K562 (cell line): ENCODE measurements around the gene KLK1. TPM values are rescaled to one million over a fixed set of nuclear protein-coding genes. Genes with fewer than 3 reads are reported as not detected.
A peak's percentile ranks its signal among the peaks of the same experiment; 100 is the strongest.

Experiments used
- CEBPB ChIP-seq: fragments of 450-650 bp; IDR thresholded peaks from 2 replicates; pipeline ENCODE4 v1.6.1; 2016; ENCODE audit warnings: missing genetic modification characterization, missing compliant biosample characterization
- JUND ChIP-seq, 2 experiments: IDR thresholded peaks; 2 replicates in 1 of 2; 3 replicates in 1 of 2; pipeline ENCODE4 v1.6.1; 2011; ENCODE audit warnings: borderline replicate concordance in 2 of 2, low read depth in 2 of 2, low read length in 2 of 2, improper control_type of control experiment in 1 of 2, missing biosample characterization in 1 of 2, missing genetic modification characterization in 1 of 2, missing genetic modification reagents in 1 of 2
- KAT2B ChIP-seq: IDR thresholded peaks from one replicate; pipeline ENCODE4 v1.6.1; 2012; ENCODE audit warnings: low read depth, mild to moderate bottlenecking, control low read depth, inconsistent platforms, low read length, moderate library complexity
- NFIC ChIP-seq: fragments of 450-650 bp; IDR thresholded peaks from 2 replicates; pipeline ENCODE4 v1.6.1; 2017; ENCODE audit warnings: mild to moderate bottlenecking, inconsistent platforms
- SMAD1 ChIP-seq: fragments of 150-350 bp; IDR thresholded peaks from 2 replicates; pipeline ENCODE4 v1.6.1; 2014; ENCODE audit warnings: low read length, low read depth; ENCODE audit not compliant: partially characterized antibody
- SUPT5H ChIP-seq: fragments of 450-650 bp; IDR thresholded peaks from 2 replicates; pipeline ENCODE4 v1.6.1; 2016
- ZBED1 ChIP-seq: IDR thresholded peaks from 2 replicates; pipeline ENCODE4 v1.6.1; 2014
- ZKSCAN8 ChIP-seq: fragments of 200-800 bp; sonication (Bioruptor generic); IDR thresholded peaks from 2 replicates; pipeline ENCODE4 v1.6.1; 2016; ENCODE audit warnings: missing genetic modification characterization, missing compliant biosample characterization
- polyA plus RNA-seq, 8 experiments: library from polyadenylated mRNA; depleted of rRNA in 4 of 8; stranded (reverse) in 5 of 8; unstranded in 3 of 8; fragments of >200 nt; fragmentation: Nextera tagmentation in 2 of 8; fragmentation: Illumina TruSeq in 1 of 8; extraction: Ambion mirVana in 2 of 8; extraction: Trizol in 1 of 8; gene quantifications; 2 replicates each; pipeline versions ENCODE4 v1.2.1 to v1.2.3, GENCODE V29; 2011 to 2014; ENCODE audit warnings: inconsistent platforms in 1 of 8, missing spikeins in 1 of 8
- total RNA-seq, 7 experiments: library from RNA; depleted of rRNA in 6 of 7; stranded (reverse); fragments of >200 nt in 6 of 7; fragmentation: Illumina TruSeq in 2 of 7; extraction: Trizol in 2 of 7; gene quantifications; 2 replicates each; pipeline versions ENCODE4 v1.2.1 to v1.2.3, GENCODE V29; 2011 to 2021; ENCODE audit warnings: low replicate concordance in 1 of 7
- TF ChIP-seq, protein P1 (sequence below): fragments of 450-650 bp; formaldehyde crosslinking; conservative IDR thresholded peaks from 2 replicates; pipeline ENCODE4 v1.4.0; 2022; ENCODE audit warnings: mild to moderate bottlenecking, missing genetic modification characterization
- TF ChIP-seq, protein P2 (sequence below): fragments of 450-650 bp; formaldehyde crosslinking; IDR thresholded peaks from 2 replicates; pipeline ENCODE4 v1.4.0; 2020; ENCODE audit warnings: mild to moderate bottlenecking, moderate library complexity
- TF ChIP-seq, protein P3 (sequence below), 2 experiments: fragments of 450-650 bp; formaldehyde crosslinking in 1 of 2; IDR thresholded peaks; 2 replicates each; pipeline versions ENCODE4 v1.4.0 to v1.6.1; 2014 to 2020; ENCODE audit warnings: mild to moderate bottlenecking in 2 of 2, borderline replicate concordance in 1 of 2, low read depth in 1 of 2
- TF ChIP-seq, protein P4 (sequence below), 2 experiments: fragments of 150-350 bp in 1 of 2; IDR thresholded peaks; 2 replicates each; pipeline ENCODE4 v1.6.1; 2012 to 2016; ENCODE audit warnings: low read depth in 2 of 2, low read length in 2 of 2, mild to moderate bottlenecking in 1 of 2, moderate library complexity in 1 of 2

Gene KLK1
- total and polyA plus RNA-seq, 9 of the 15 experiments (the other 6 are each of a cell fraction or from before 2014, with no cell fraction given): 0.87 to 15.4 (median 9.1) TPM

DNA sequence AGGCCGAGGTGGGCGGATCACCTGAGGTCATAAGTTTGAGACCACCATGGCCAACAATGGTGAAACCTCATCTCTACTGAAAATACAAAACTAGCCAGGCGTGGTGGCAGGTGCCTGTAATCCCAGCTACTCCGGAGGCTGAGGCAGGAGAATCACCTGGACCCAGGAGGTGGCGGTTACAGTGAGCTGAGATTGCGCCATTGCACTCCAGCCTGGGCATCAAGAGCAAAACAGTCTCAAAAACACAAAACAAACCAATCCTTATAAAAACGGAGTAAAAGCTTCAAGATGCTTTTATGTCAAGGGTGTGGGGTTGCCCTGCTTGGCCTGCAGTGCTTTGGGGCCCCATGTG, 26.2 kb downstream of the KLK1 start (continued):
- TF ChIP-seq, protein P1, sequence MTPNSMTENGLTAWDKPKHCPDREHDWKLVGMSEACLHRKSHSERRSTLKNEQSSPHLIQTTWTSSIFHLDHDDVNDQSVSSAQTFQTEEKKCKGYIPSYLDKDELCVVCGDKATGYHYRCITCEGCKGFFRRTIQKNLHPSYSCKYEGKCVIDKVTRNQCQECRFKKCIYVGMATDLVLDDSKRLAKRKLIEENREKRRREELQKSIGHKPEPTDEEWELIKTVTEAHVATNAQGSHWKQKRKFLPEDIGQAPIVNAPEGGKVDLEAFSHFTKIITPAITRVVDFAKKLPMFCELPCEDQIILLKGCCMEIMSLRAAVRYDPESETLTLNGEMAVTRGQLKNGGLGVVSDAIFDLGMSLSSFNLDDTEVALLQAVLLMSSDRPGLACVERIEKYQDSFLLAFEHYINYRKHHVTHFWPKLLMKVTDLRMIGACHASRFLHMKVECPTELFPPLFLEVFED: no peak
- TF ChIP-seq SUPT5H: peak; percentile 44
- TF ChIP-seq, protein P2, sequence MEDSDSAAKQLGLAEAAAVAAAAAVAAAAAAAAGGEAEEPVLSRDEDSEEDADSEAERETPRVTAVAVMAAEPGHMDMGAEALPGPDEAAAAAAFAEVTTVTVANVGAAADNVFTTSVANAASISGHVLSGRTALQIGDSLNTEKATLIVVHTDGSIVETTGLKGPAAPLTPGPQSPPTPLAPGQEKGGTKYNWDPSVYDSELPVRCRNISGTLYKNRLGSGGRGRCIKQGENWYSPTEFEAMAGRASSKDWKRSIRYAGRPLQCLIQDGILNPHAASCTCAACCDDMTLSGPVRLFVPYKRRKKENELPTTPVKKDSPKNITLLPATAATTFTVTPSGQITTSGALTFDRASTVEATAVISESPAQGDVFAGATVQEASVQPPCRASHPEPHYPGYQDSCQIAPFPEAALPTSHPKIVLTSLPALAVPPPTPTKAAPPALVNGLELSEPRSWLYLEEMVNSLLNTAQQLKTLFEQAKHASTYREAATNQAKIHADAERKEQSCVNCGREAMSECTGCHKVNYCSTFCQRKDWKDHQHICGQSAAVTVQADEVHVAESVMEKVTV: no peak
- peak; percentile 24; the same call in 1 of the 2 replicates for TF ChIP-seq ZBED1
- no peak for TF ChIP-seq SMAD1
- no peak for TF ChIP-seq NFIC
- TF ChIP-seq, protein P3, sequence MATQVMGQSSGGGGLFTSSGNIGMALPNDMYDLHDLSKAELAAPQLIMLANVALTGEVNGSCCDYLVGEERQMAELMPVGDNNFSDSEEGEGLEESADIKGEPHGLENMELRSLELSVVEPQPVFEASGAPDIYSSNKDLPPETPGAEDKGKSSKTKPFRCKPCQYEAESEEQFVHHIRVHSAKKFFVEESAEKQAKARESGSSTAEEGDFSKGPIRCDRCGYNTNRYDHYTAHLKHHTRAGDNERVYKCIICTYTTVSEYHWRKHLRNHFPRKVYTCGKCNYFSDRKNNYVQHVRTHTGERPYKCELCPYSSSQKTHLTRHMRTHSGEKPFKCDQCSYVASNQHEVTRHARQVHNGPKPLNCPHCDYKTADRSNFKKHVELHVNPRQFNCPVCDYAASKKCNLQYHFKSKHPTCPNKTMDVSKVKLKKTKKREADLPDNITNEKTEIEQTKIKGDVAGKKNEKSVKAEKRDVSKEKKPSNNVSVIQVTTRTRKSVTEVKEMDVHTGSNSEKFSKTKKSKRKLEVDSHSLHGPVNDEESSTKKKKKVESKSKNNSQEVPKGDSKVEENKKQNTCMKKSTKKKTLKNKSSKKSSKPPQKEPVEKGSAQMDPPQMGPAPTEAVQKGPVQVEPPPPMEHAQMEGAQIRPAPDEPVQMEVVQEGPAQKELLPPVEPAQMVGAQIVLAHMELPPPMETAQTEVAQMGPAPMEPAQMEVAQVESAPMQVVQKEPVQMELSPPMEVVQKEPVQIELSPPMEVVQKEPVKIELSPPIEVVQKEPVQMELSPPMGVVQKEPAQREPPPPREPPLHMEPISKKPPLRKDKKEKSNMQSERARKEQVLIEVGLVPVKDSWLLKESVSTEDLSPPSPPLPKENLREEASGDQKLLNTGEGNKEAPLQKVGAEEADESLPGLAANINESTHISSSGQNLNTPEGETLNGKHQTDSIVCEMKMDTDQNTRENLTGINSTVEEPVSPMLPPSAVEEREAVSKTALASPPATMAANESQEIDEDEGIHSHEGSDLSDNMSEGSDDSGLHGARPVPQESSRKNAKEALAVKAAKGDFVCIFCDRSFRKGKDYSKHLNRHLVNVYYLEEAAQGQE (IDR thresholded peaks at IDR 0.05; ENCODE audit: borderline replicate concordance): no peak
- TF ChIP-seq, protein P3 (CRISPR knock-in tag; IDR thresholded peaks at IDR 0.05; ENCODE audit: low read depth): no peak
- TF ChIP-seq CEBPB (tag): peak; percentile 79
- no peak for TF ChIP-seq KAT2B
- TF ChIP-seq, protein P4, sequence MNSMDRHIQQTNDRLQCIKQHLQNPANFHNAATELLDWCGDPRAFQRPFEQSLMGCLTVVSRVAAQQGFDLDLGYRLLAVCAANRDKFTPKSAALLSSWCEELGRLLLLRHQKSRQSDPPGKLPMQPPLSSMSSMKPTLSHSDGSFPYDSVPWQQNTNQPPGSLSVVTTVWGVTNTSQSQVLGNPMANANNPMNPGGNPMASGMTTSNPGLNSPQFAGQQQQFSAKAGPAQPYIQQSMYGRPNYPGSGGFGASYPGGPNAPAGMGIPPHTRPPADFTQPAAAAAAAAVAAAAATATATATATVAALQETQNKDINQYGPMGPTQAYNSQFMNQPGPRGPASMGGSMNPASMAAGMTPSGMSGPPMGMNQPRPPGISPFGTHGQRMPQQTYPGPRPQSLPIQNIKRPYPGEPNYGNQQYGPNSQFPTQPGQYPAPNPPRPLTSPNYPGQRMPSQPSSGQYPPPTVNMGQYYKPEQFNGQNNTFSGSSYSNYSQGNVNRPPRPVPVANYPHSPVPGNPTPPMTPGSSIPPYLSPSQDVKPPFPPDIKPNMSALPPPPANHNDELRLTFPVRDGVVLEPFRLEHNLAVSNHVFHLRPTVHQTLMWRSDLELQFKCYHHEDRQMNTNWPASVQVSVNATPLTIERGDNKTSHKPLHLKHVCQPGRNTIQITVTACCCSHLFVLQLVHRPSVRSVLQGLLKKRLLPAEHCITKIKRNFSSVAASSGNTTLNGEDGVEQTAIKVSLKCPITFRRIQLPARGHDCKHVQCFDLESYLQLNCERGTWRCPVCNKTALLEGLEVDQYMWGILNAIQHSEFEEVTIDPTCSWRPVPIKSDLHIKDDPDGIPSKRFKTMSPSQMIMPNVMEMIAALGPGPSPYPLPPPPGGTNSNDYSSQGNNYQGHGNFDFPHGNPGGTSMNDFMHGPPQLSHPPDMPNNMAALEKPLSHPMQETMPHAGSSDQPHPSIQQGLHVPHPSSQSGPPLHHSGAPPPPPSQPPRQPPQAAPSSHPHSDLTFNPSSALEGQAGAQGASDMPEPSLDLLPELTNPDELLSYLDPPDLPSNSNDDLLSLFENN (IDR thresholded peaks at IDR 0.05; ENCODE audit: low read depth in 2 of 2, low read length in 2 of 2): no peak
- no peak for TF ChIP-seq ZKSCAN8 (CRISPR knock-in tag)
- no peak for TF ChIP-seq JUND (IDR thresholded peaks at IDR 0.05; ENCODE audit: borderline replicate concordance, low read depth, low read length)
- TF ChIP-seq JUND (tag; IDR thresholded peaks at IDR 0.05; ENCODE audit: borderline replicate concordance, low read depth, low read length): no peak
